Stimulated activated memory B cell treated with anti-CD40 and anti-IgM and Interleukin-4, amounts not matched to agents 10 μg/mL and 1 μg/mL and 100 μg/mL, for 72 hours (primary cell): ENCODE results near the gene TYRP1.

Experiments
- ATAC-seq: fragments of 150-1000 bp; cut with Tn5 transposase; 2 replicates; pipeline ENCODE4 v1.10.0; 2021
- H3K27ac Mint-ChIP-seq: one replicate; pipeline ENCODE4 v1.8.0; 2022; ENCODE audit warnings: mild to moderate bottlenecking, mixed read lengths
- H3K27me3 Mint-ChIP-seq: one replicate; pipeline ENCODE4 v1.8.0; 2022; ENCODE audit warnings: mixed read lengths
- H3K36me3 Mint-ChIP-seq: one replicate; pipeline ENCODE4 v1.8.0; 2022; ENCODE audit warnings: mixed read lengths
- H3K4me1 Mint-ChIP-seq: one replicate; pipeline ENCODE4 v1.8.0; 2022; ENCODE audit warnings: mixed read lengths
- H3K4me3 Mint-ChIP-seq: one replicate; pipeline ENCODE4 v1.8.0; 2022; ENCODE audit warnings: mild to moderate bottlenecking, moderate library complexity, mixed read lengths
- H3K9me3 Mint-ChIP-seq: one replicate; pipeline ENCODE4 v1.8.0; 2022; ENCODE audit warnings: mixed read lengths

The TYRP1 gene

DNA sequence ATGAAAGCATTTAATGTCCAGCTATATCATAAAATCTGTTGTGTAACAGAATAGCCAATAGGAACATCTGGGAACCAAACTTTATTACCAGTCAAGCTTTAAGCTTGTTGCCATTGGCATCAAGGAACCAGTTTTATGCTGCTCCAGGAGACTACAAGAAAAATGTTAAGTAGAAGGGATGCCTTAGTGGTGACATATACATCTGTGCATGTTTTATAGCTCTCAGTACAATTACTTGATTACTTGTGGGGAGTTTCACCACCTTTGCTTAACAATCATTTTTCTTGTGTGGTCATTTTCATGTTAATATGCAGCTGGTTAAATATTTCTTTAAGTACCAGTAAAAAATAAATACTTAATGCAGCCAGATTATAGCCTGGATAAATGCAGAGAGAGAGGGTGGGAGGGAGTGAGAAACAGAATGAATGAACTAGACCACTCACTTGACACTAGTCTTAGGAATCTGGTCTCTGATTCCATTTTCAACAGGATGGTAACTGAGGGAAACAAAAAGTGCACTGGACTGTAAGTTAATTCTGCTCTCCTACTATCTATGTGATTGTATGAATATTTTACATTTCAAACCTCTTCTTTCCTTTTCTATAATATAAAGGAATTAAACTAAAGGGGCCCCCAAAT lies 45.9 kb downstream of the TYRP1 start:
- H3K27me3 Mint-ChIP-seq = no peaks in the 10 kb centered on the region
- H3K4me1 Mint-ChIP-seq = no peaks in the 10 kb centered on the region
- no peak overlapping the region for H3K27ac Mint-ChIP-seq
- H3K9me3 Mint-ChIP-seq = peaks cover 7% of the 10 kb centered on the region
- no peak overlapping the region for H3K4me3 Mint-ChIP-seq
- no peak for ATAC-seq
- no peaks in the 10 kb centered on the region for H3K36me3 Mint-ChIP-seq

GRCh38 chr9:12740845-12741244 lies 47.7 kb downstream of the TYRP1 start:
- Mint-ChIP-seq H3K36me3 (no peaks in the 10 kb centered on the region), H3K4me1 (no peaks in the 10 kb centered on the region), H3K27me3 (no peaks in the 10 kb centered on the region), H3K27ac (no peak overlapping the region), H3K4me3 (no peak overlapping the region), H3K9me3 (peaks cover 7% of the 10 kb centered on the region)
- ATAC-seq = no peak

GRCh38 chr9:12748016-12748415 lies 54.8 kb downstream of the TYRP1 start:
- no peaks in the 10 kb centered on the region for H3K4me1 Mint-ChIP-seq
- H3K4me3 Mint-ChIP-seq = no peak overlapping the region
- no peaks in the 10 kb centered on the region for H3K36me3 Mint-ChIP-seq
- no peak for ATAC-seq
- H3K27me3 Mint-ChIP-seq = no peaks in the 10 kb centered on the region
- H3K27ac Mint-ChIP-seq = no peak overlapping the region
- peaks cover 10% of the 10 kb centered on the region for H3K9me3 Mint-ChIP-seq

DNA sequence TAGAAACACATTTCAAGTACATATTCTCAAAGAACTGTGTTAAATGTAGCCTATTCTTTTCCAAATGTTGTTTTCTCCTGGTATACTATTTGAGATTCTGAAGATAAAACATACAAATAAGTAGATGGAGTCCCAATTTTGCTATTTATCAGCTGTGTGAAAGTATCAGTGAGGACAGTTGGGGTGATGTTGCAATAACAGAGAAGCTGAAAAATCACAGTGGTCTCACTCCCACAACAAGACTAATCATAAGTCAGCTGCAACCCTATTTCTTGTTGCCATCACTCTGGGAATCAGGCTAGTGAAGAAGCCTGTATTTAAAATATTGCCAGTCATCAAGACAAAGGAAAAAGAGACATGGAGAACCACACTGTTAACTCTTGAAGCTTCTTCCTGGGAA lies 55.8 kb downstream of the TYRP1 start:
- no peaks in the 10 kb centered on the region for H3K36me3 Mint-ChIP-seq
- H3K27ac Mint-ChIP-seq = no peak overlapping the region
- H3K4me1 Mint-ChIP-seq = no peaks in the 10 kb centered on the region
- H3K9me3 Mint-ChIP-seq = peaks cover 8% of the 10 kb centered on the region
- no peaks in the 10 kb centered on the region for H3K27me3 Mint-ChIP-seq
- ATAC-seq = no peak
- no peak overlapping the region for H3K4me3 Mint-ChIP-seq

DNA sequence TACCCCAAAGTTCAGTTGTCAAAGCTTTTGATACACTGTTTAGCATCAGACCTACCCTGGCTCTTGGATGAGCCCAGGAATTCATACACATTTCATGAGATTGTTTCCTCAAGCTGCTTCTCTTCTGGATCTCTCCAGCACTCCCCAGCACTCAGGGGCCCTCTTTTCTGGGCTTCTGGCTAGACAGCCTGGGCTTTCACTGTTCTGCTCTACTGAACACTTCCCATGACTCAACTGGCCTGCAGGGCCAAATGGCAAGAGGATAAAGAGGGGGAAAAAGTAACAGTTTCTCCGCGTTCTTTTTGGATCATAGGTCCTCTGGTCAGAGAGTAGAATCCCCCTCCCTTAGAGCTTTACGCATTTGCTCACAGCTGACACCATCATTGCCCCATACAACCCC lies 60.7 kb downstream of the TYRP1 start:
- H3K27me3 Mint-ChIP-seq = no peaks in the 10 kb centered on the region
- no peak overlapping the region for H3K4me3 Mint-ChIP-seq

DNA sequence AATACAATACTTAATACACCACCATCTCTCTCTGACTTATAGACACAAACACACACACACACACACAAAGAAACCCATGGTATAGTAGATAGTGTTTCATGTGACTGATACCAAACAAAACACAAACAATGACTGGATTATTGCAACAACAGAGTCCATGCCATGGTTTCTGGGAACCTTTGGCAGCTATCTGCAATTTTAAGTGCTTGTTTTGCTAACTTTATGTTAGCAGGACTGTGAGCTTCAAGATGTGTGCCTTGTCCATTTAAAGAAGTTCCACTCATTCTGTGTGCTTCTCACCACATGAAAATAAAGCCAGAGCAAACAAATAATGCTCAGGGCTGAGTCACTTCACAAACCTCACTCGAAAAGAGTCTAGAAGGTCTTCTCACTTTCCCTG lies 66.6 kb downstream of the TYRP1 start:
- no peak overlapping the region for H3K4me3 Mint-ChIP-seq
- H3K27me3 Mint-ChIP-seq = no peaks in the 10 kb centered on the region
- H3K27ac Mint-ChIP-seq = no peak overlapping the region
- H3K36me3 Mint-ChIP-seq = no peaks in the 10 kb centered on the region
- H3K4me1 Mint-ChIP-seq = no peaks in the 10 kb centered on the region
- no peak for ATAC-seq
- H3K9me3 Mint-ChIP-seq = peaks cover 3% of the 10 kb centered on the region

More for the DNA sequence above, 60.7 kb downstream of the TYRP1 start:
- no peak for ATAC-seq
- Mint-ChIP-seq H3K4me1 (no peaks in the 10 kb centered on the region), H3K27ac (no peak overlapping the region), H3K36me3 (no peaks in the 10 kb centered on the region), H3K9me3 (peaks cover 3% of the 10 kb centered on the region)
